Activated CD8-positive, alpha-beta T cell treated with anti-CD3 and anti-CD28 coated beads, Interleukin-2, amount 10 ng/mL, durations not matched to agents 7 days and 5 days (primary cell): ENCODE data around the gene SERINC1. TPM values are rescaled to one million over a fixed set of nuclear protein-coding genes. Genes with fewer than 3 reads are reported as not detected.
"Not testable (repeated sequence)": the region's sequence is repeated elsewhere in the genome, so short reads cannot be mapped to it uniquely, and the experiment has no call there.

ENCODE experiments used
- ATAC-seq: fragments of 150-1000 bp; cut with Tn5 transposase; one replicate; pipeline ENCODE4 v1.10.0; 2021; ENCODE audit warnings: moderate library complexity
- CTCF ChIA-PET: fragments of 350-600 bp; sonication (Branson Sonifier 250); formaldehyde crosslinking; loops from one replicate; lab custom pipeline; 2021; ENCODE audit warnings: antibody characterized with exemption; lab: Charles Lee
- POLR2A ChIA-PET: fragments of 350-600 bp; sonication (Branson Sonifier 250); formaldehyde crosslinking; loops from one replicate; lab custom pipeline; 2021; ENCODE audit warnings: antibody characterized with exemption; lab: Charles Lee
- DNase-seq: peaks from one replicate; pipeline ENCODE4 v3.0.0-alpha.2; 2020
- H3K27ac Mint-ChIP-seq: one replicate; pipeline ENCODE4 v1.8.0; 2021; ENCODE audit warnings: mild to moderate bottlenecking, mixed read lengths
- H3K27me3 Mint-ChIP-seq: one replicate; pipeline ENCODE4 v1.8.0; 2021; ENCODE audit warnings: low read depth, mixed read lengths
- H3K36me3 Mint-ChIP-seq: one replicate; pipeline ENCODE4 v1.8.0; 2021; ENCODE audit warnings: low read depth, mixed read lengths
- H3K4me1 Mint-ChIP-seq: one replicate; pipeline ENCODE4 v1.8.0; 2021; ENCODE audit warnings: low read depth, mixed read lengths
- H3K4me3 Mint-ChIP-seq: one replicate; pipeline ENCODE4 v1.8.0; 2021; ENCODE audit warnings: mild to moderate bottlenecking, mixed read lengths
- H3K9me3 Mint-ChIP-seq: one replicate; pipeline ENCODE4 v1.8.0; 2022; ENCODE audit warnings: mixed read lengths; ENCODE audit not compliant: insufficient read depth
- total RNA-seq, 2 experiments: library from RNA; stranded (reverse); gene quantifications; one replicate each; pipeline ENCODE4 v1.2.3, GENCODE V29; 2021

The SERINC1 gene
- total RNA-seq = 10 to 100 TPM; 41.9 to 44.9 TPM

- peak; percentile 99 for ATAC-seq
- H3K27ac Mint-ChIP-seq = peak within 1 kb of the TSS; percentile 99
- peak; percentile 95 for DNase-seq
- H3K27me3 Mint-ChIP-seq = no peaks in the 10 kb centered on the region
- H3K36me3 Mint-ChIP-seq = peaks cover 25% of the 10 kb centered on the region
- no peaks in the 10 kb centered on the region for H3K9me3 Mint-ChIP-seq
- ChIA-PET POLR2A (interaction anchor here (0.6 to 2.4 kb wide), 24 partner anchors 9 to 1137 kb away, joined by 3 to 15 read pairs (median 4); partner anchors contain the start of genes HSF2 and TBC1D32), CTCF (interaction anchor here (1.1 to 2.3 kb wide), 9 partner anchors 18 to 90 kb away, joined by 3 to 15 read pairs (median 6); partner anchors contain the start of gene HSF2)
- peaks cover 23% of the 10 kb centered on the region for H3K4me1 Mint-ChIP-seq
- H3K4me3 Mint-ChIP-seq = peak within 1 kb of the TSS; percentile 94
These were observed at the start of gene SERINC1 for GRCh38 chr6:122471107-122472021. TSS of gene SERINC1 (minus strand) at chr6:122471807. CDS start at chr6:122471737, 70 bp downstream.

GRCh38 chr6:122511193-122511924 is 39.8 kb upstream of the SERINC1 start:
- Mint-ChIP-seq H3K9me3 (no peaks in the 10 kb centered on the region), H3K36me3 (no peaks in the 10 kb centered on the region), H3K27me3 (peaks cover under 1% of the 10 kb centered on the region), H3K4me1 (no peaks in the 10 kb centered on the region), H3K27ac (no peak overlapping the region), H3K4me3 (no peak overlapping the region)
- ChIA-PET CTCF (no interaction called here), POLR2A (interaction anchor here (0.8 kb wide), 1 partner anchor 18 kb away, joined by 3 read pairs; no protein-coding TSS in a partner anchor)
- ATAC-seq (no peak), DNase-seq (no peak)

- ATAC-seq, H3K4me1 Mint-ChIP-seq, DNase-seq, POLR2A ChIA-PET, H3K27ac Mint-ChIP-seq, H3K4me3 Mint-ChIP-seq, H3K36me3 Mint-ChIP-seq, H3K27me3 Mint-ChIP-seq: not testable (repeated sequence)
- H3K9me3 Mint-ChIP-seq = peaks cover 11% of the 10 kb centered on the region
- CTCF ChIA-PET = interaction anchor here (1.0 to 1.4 kb wide), 2 partner anchors 14 to 25 kb away, joined by 4 read pairs; no protein-coding TSS in a partner anchor
These were observed 33.6 kb upstream of the SERINC1 start for GRCh38 chr6:122505170-122505569.

- H3K27ac Mint-ChIP-seq = no peak overlapping the region
- no peak overlapping the region for H3K4me3 Mint-ChIP-seq
- no peaks in the 10 kb centered on the region for H3K4me1 Mint-ChIP-seq
- DNase-seq (no peak), ATAC-seq (no peak)
- ChIA-PET POLR2A (no interaction called here), CTCF (no interaction called here)
- H3K9me3 Mint-ChIP-seq = peaks cover 35% of the 10 kb centered on the region
- peaks cover 9% of the 10 kb centered on the region for H3K36me3 Mint-ChIP-seq
- H3K27me3 Mint-ChIP-seq = peaks cover 27% of the 10 kb centered on the region
These were observed 29.9 kb upstream of the SERINC1 start for GRCh38 chr6:122501475-122501874.

- Mint-ChIP-seq H3K27ac (peak overlapping the region; percentile 84), H3K4me1 (peaks cover 21% of the 10 kb centered on the region), H3K36me3 (peaks cover 20% of the 10 kb centered on the region), H3K27me3 (peaks cover 24% of the 10 kb centered on the region), H3K4me3 (no peak overlapping the region), H3K9me3 (peaks cover 33% of the 10 kb centered on the region)
- POLR2A ChIA-PET = interaction anchor here (1.9 kb wide), 1 partner anchor 24 kb away, joined by 10 read pairs; the partner anchor contains the start of gene SERINC1
- ATAC-seq = peak; percentile 66
- CTCF ChIA-PET = interaction anchor here (0.7 to 10.3 kb wide), 6 partner anchors 17 to 343 kb away, joined by 3 to 290 read pairs (median 4); partner anchors contain the start of gene HSF2
- peak; percentile 64 for DNase-seq
These were observed 24.0 kb upstream of the SERINC1 start for GRCh38 chr6:122495612-122496011.

GRCh38 chr6:122494665-122495272 is 23.2 kb upstream of the SERINC1 start:
- Mint-ChIP-seq H3K4me1 (peaks cover 21% of the 10 kb centered on the region), H3K27ac (peak overlapping the region; percentile 84), H3K4me3 (no peak overlapping the region), H3K27me3 (peaks cover 20% of the 10 kb centered on the region), H3K9me3 (peaks cover 33% of the 10 kb centered on the region), H3K36me3 (peaks cover 20% of the 10 kb centered on the region)
- ATAC-seq = no peak
- ChIA-PET CTCF (interaction anchor here (1.0 to 10.3 kb wide), 2 partner anchors 35 to 95 kb away, joined by 3 to 290 read pairs; partner anchors contain the start of gene HSF2), POLR2A (interaction anchor here (1.9 kb wide), 1 partner anchor 23 kb away, joined by 10 read pairs; the partner anchor contains the start of gene SERINC1)
- no peak for DNase-seq

GRCh38 chr6:122491919-122492555 is 20.4 kb upstream of the SERINC1 start:
- peak; percentile 85 for DNase-seq
- CTCF ChIA-PET = interaction anchor here (0.7 to 10.3 kb wide), 31 partner anchors 9 to 347 kb away, joined by 3 to 290 read pairs (median 4); partner anchors contain the start of gene SERINC1
- H3K27ac Mint-ChIP-seq = no peak overlapping the region
- H3K9me3 Mint-ChIP-seq = peaks cover 14% of the 10 kb centered on the region
- peaks cover 21% of the 10 kb centered on the region for H3K4me1 Mint-ChIP-seq
- peak; percentile 97 for ATAC-seq
- POLR2A ChIA-PET = interaction anchor here (1.6 kb wide), 1 partner anchor 38 kb away, joined by 5 read pairs; no protein-coding TSS in a partner anchor
- peaks cover 16% of the 10 kb centered on the region for H3K36me3 Mint-ChIP-seq
- no peak overlapping the region for H3K4me3 Mint-ChIP-seq
- H3K27me3 Mint-ChIP-seq = peaks cover under 1% of the 10 kb centered on the region

- Mint-ChIP-seq H3K4me1 (peaks cover 14% of the 10 kb centered on the region), H3K27ac (no peak overlapping the region), H3K36me3 (peaks cover 9% of the 10 kb centered on the region), H3K4me3 (no peak overlapping the region), H3K27me3 (no peaks in the 10 kb centered on the region), H3K9me3 (peaks cover 5% of the 10 kb centered on the region)
- ATAC-seq (no peak), DNase-seq (no peak)
- CTCF ChIA-PET = interaction anchor here (0.8 to 10.3 kb wide), 10 partner anchors 12 to 348 kb away, joined by 3 to 290 read pairs (median 10); partner anchors contain the start of gene SERINC1
- POLR2A ChIA-PET = interaction anchor here (0.6 kb wide), 1 partner anchor 42 kb away, joined by 3 read pairs; no protein-coding TSS in a partner anchor
These were observed 19.0 kb upstream of the SERINC1 start for GRCh38 chr6:122490607-122491006.

GRCh38 chr6:122484760-122485159 is 13.2 kb upstream of the SERINC1 start:
- no peaks in the 10 kb centered on the region for H3K9me3 Mint-ChIP-seq
- no peaks in the 10 kb centered on the region for H3K27me3 Mint-ChIP-seq
- ATAC-seq (no peak), DNase-seq (no peak)
- CTCF ChIA-PET = interaction anchor here (0.7 to 1.8 kb wide), 2 partner anchors 10 to 46 kb away, joined by 3 to 5 read pairs; no protein-coding TSS in a partner anchor
- no peak overlapping the region for H3K4me3 Mint-ChIP-seq
- POLR2A ChIA-PET = interaction anchor here (0.6 kb wide), 1 partner anchor 354 kb away, joined by 3 read pairs; no protein-coding TSS in a partner anchor
- no peaks in the 10 kb centered on the region for H3K36me3 Mint-ChIP-seq
- H3K27ac Mint-ChIP-seq = no peak overlapping the region
- no peaks in the 10 kb centered on the region for H3K4me1 Mint-ChIP-seq

GRCh38 chr6:122482750-122483080 is 11.1 kb upstream of the SERINC1 start:
- no peaks in the 10 kb centered on the region for H3K36me3 Mint-ChIP-seq
- ChIA-PET CTCF (interaction anchor here (2.0 to 2.3 kb wide), 2 partner anchors 9 to 48 kb away, joined by 8 to 14 read pairs; no protein-coding TSS in a partner anchor), POLR2A (interaction anchor here (1.5 kb wide), 1 partner anchor 11 kb away, joined by 4 read pairs; the partner anchor contains the start of gene SERINC1)
- H3K4me1 Mint-ChIP-seq = no peaks in the 10 kb centered on the region
- no peak for DNase-seq
- no peaks in the 10 kb centered on the region for H3K9me3 Mint-ChIP-seq
- no peaks in the 10 kb centered on the region for H3K27me3 Mint-ChIP-seq
- ATAC-seq = no peak
- H3K27ac Mint-ChIP-seq = no peak overlapping the region
- H3K4me3 Mint-ChIP-seq = no peak overlapping the region
